ENCODE results near the gene TCEANC. TPM values are rescaled to one million over a fixed set of nuclear protein-coding genes. Genes with fewer than 3 reads are reported as not detected.

TCEANC gene
- total RNA-seq, 2 experiments from 2014 or later: 4.3 to 4.6 TPM

- CTCF ChIA-PET: no interaction called here
Observed at GRCh38 chrX:13685126-13685763, 32.3 kb downstream of the TCEANC start.

GRCh38 chrX:13687203-13687602 is 34.3 kb downstream of the TCEANC start:
- POLR2A ChIA-PET: interaction anchor here (1.5 to 3.9 kb wide), 3 partner anchors 17 to 48 kb away, joined by 5 to 45 read pairs (median 8); partner anchors contain the start of genes OFD1, TCEANC and TRAPPC2
- Mint-ChIP-seq H3K9me3 (no peaks in the 10 kb centered on the region), H3K4me1 (peaks cover 36% of the 10 kb centered on the region), H3K4me3 (no peak overlapping the region), H3K27me3 (no peaks in the 10 kb centered on the region), H3K36me3 (ENCODE audit: low read depth) (peaks cover 6% of the 10 kb centered on the region), H3K27ac (no peak overlapping the region)
- DNase-seq: no peak
- CTCF ChIA-PET: interaction anchor here (0.8 to 1.8 kb wide), 4 partner anchors 25 to 345 kb away, joined by 3 to 6 read pairs (median 3); no protein-coding TSS in a partner anchor

More at GRCh38 chrX:13685126-13685763, 32.3 kb downstream of the TCEANC start:
- Mint-ChIP-seq H3K4me3 (no peak overlapping the region), H3K27me3 (no peaks in the 10 kb centered on the region), H3K4me1 (peaks cover 23% of the 10 kb centered on the region), H3K36me3 (ENCODE audit: low read depth) (peaks cover under 1% of the 10 kb centered on the region), H3K9me3 (no peaks in the 10 kb centered on the region), H3K27ac (no peak overlapping the region)
- POLR2A ChIA-PET: no interaction called here
- DNase-seq: no peak

GRCh38 chrX:13688384-13688957 is 35.5 kb downstream of the TCEANC start:
- Mint-ChIP-seq H3K36me3 (ENCODE audit: low read depth) (peaks cover 6% of the 10 kb centered on the region), H3K4me3 (peak overlapping the region; percentile 82), H3K9me3 (no peaks in the 10 kb centered on the region), H3K4me1 (peaks cover 48% of the 10 kb centered on the region), H3K27ac (peak overlapping the region; percentile 75), H3K27me3 (no peaks in the 10 kb centered on the region)
- CTCF ChIA-PET: interaction anchor here (1.0 to 1.8 kb wide), 5 partner anchors 26 to 344 kb away, joined by 3 to 6 read pairs (median 3); no protein-coding TSS in a partner anchor
- no peak for DNase-seq
- POLR2A ChIA-PET: interaction anchor here (0.7 to 3.9 kb wide), 10 partner anchors 9 to 341 kb away, joined by 3 to 45 read pairs (median 6); partner anchors contain the start of genes OFD1, TCEANC and TRAPPC2

GRCh38 chrX:13688958-13689740 is 36.2 kb downstream of the TCEANC start, which contains the start of gene RAB9A:
Gene RAB9A, plus strand, starts transcription at chrX:13689128. Its CDS starts 19,619 bp downstream, at chrX:13708747.
- peak within 1 kb of the TSS; percentile 82 for H3K4me3 Mint-ChIP-seq

GRCh38 chrX:13689741-13690211 is 36.8 kb downstream of the TCEANC start:
- H3K27ac Mint-ChIP-seq: peak overlapping the region; percentile 74
- peak overlapping the region; percentile 82 for H3K4me3 Mint-ChIP-seq
- peaks cover 6% of the 10 kb centered on the region for H3K36me3 Mint-ChIP-seq (ENCODE audit: low read depth)
- DNase-seq: no peak
- H3K9me3 Mint-ChIP-seq: no peaks in the 10 kb centered on the region
- POLR2A ChIA-PET: interaction anchor here (1.5 to 3.9 kb wide), 4 partner anchors 7 to 45 kb away, joined by 6 to 45 read pairs (median 12); partner anchors contain the start of genes OFD1 and TRAPPC2
- CTCF ChIA-PET: interaction anchor here (2.0 kb wide), 1 partner anchor 27 kb away, joined by 7 read pairs; no protein-coding TSS in a partner anchor
- H3K4me1 Mint-ChIP-seq: peaks cover 58% of the 10 kb centered on the region
- H3K27me3 Mint-ChIP-seq: no peaks in the 10 kb centered on the region

More at GRCh38 chrX:13688958-13689740, 36.2 kb downstream of the TCEANC start, which contains the start of gene RAB9A:
- Mint-ChIP-seq H3K4me1 (peaks cover 54% of the 10 kb centered on the region), H3K27me3 (no peaks in the 10 kb centered on the region), H3K36me3 (ENCODE audit: low read depth) (peaks cover 6% of the 10 kb centered on the region), H3K9me3 (no peaks in the 10 kb centered on the region), H3K27ac (peak within 1 kb of the TSS; percentile 75)
- ChIA-PET CTCF (interaction anchor here (1.1 to 2.0 kb wide), 4 partner anchors 27 to 66 kb away, joined by 3 to 7 read pairs (median 4); no protein-coding TSS in a partner anchor), POLR2A (interaction anchor here (0.9 to 3.9 kb wide), 9 partner anchors 8 to 46 kb away, joined by 3 to 45 read pairs (median 6); partner anchors contain the start of genes OFD1, TCEANC and TRAPPC2)
- peak; percentile 78 for DNase-seq

GRCh38 chrX:13690836-13691235 is 37.9 kb downstream of the TCEANC start:
- peaks cover 13% of the 10 kb centered on the region for H3K36me3 Mint-ChIP-seq (ENCODE audit: low read depth)
- H3K9me3 Mint-ChIP-seq: no peaks in the 10 kb centered on the region
- H3K4me1 Mint-ChIP-seq: peaks cover 57% of the 10 kb centered on the region
- H3K27ac Mint-ChIP-seq: no peak overlapping the region
- no peaks in the 10 kb centered on the region for H3K27me3 Mint-ChIP-seq
- ChIA-PET POLR2A (interaction anchor here (3.0 kb wide), 1 partner anchor 44 kb away, joined by 14 read pairs; the partner anchor contains the start of genes OFD1 and TRAPPC2), CTCF (interaction anchor here (2.0 kb wide), 1 partner anchor 28 kb away, joined by 7 read pairs; no protein-coding TSS in a partner anchor)
- no peak for DNase-seq
- H3K4me3 Mint-ChIP-seq: peak overlapping the region; percentile 82

GRCh38 chrX:13691841-13692371 is 39.0 kb downstream of the TCEANC start:
- POLR2A ChIA-PET: interaction anchor here (1.2 to 3.0 kb wide), 2 partner anchors 22 to 43 kb away, joined by 3 to 14 read pairs; partner anchors contain the start of genes OFD1 and TRAPPC2
- Mint-ChIP-seq H3K27me3 (no peaks in the 10 kb centered on the region), H3K4me1 (peaks cover 60% of the 10 kb centered on the region), H3K9me3 (no peaks in the 10 kb centered on the region), H3K36me3 (ENCODE audit: low read depth) (peaks cover 13% of the 10 kb centered on the region), H3K27ac (no peak overlapping the region), H3K4me3 (no peak overlapping the region)
- no peak for DNase-seq
- CTCF ChIA-PET: interaction anchor here (1.2 kb wide), 1 partner anchor 42 kb away, joined by 3 read pairs; the partner anchor contains the start of genes OFD1 and TRAPPC2

GRCh38 chrX:13692771-13693231 is 39.9 kb downstream of the TCEANC start:
- no peak for DNase-seq
- Mint-ChIP-seq H3K27me3 (no peaks in the 10 kb centered on the region), H3K4me1 (peaks cover 62% of the 10 kb centered on the region), H3K36me3 (ENCODE audit: low read depth) (peaks cover 16% of the 10 kb centered on the region), H3K9me3 (no peaks in the 10 kb centered on the region), H3K4me3 (no peak overlapping the region), H3K27ac (no peak overlapping the region)
- ChIA-PET CTCF (interaction anchor here (1.2 kb wide), 1 partner anchor 41 kb away, joined by 3 read pairs; the partner anchor contains the start of genes OFD1 and TRAPPC2), POLR2A (interaction anchor here (1.2 to 3.0 kb wide), 2 partner anchors 23 to 42 kb away, joined by 3 to 14 read pairs; partner anchors contain the start of genes OFD1 and TRAPPC2)

GRCh38 chrX:13693341-13693961 is 40.5 kb downstream of the TCEANC start:
- peak overlapping the region; percentile 12 for H3K27ac Mint-ChIP-seq
- POLR2A ChIA-PET: interaction anchor here (1.2 kb wide), 1 partner anchor 24 kb away, joined by 3 read pairs; no protein-coding TSS in a partner anchor
- CTCF ChIA-PET: no interaction called here
- H3K36me3 Mint-ChIP-seq (ENCODE audit: low read depth): peaks cover 16% of the 10 kb centered on the region
- DNase-seq: no peak
- H3K4me1 Mint-ChIP-seq: peaks cover 56% of the 10 kb centered on the region
- no peaks in the 10 kb centered on the region for H3K9me3 Mint-ChIP-seq
- no peaks in the 10 kb centered on the region for H3K27me3 Mint-ChIP-seq
- H3K4me3 Mint-ChIP-seq: no peak overlapping the region

- Mint-ChIP-seq H3K27me3 (no peaks in the 10 kb centered on the region), H3K4me3 (no peak overlapping the region), H3K27ac (no peak overlapping the region), H3K9me3 (no peaks in the 10 kb centered on the region), H3K36me3 (ENCODE audit: low read depth) (peaks cover 18% of the 10 kb centered on the region), H3K4me1 (peaks cover 55% of the 10 kb centered on the region)
- DNase-seq: no peak
- POLR2A ChIA-PET: interaction anchor here (1.0 to 1.4 kb wide), 2 partner anchors 39 to 40 kb away, joined by 4 read pairs; partner anchors contain the start of genes OFD1 and TRAPPC2
- CTCF ChIA-PET: no interaction called here
Observed at GRCh38 chrX:13694359-13694758, 41.4 kb downstream of the TCEANC start.

- Mint-ChIP-seq H3K27me3 (no peaks in the 10 kb centered on the region), H3K36me3 (ENCODE audit: low read depth) (peaks cover 20% of the 10 kb centered on the region), H3K4me3 (no peak overlapping the region), H3K27ac (no peak overlapping the region), H3K9me3 (no peaks in the 10 kb centered on the region), H3K4me1 (peaks cover 57% of the 10 kb centered on the region)
- ChIA-PET POLR2A (interaction anchor here (1.0 to 1.4 kb wide), 2 partner anchors 39 to 40 kb away, joined by 4 read pairs; partner anchors contain the start of genes OFD1 and TRAPPC2), CTCF (no interaction called here)
- no peak for DNase-seq
Observed at GRCh38 chrX:13694983-13695382, 42.0 kb downstream of the TCEANC start.
